MM.1S (cell line): ENCODE measurements around the gene COP1.

Experiments
- EZH2 ChIP-seq: fragments of 300-600 bp; sonication (generic); optimal IDR thresholded peaks from 2 replicates; pipeline ENCODE3; 2017; ENCODE audit warnings: low read depth, mild to moderate bottlenecking, antibody characterized with exemption, low read length, mixed read lengths
- EZH2phosphoT487 ChIP-seq: fragments of 300-600 bp; sonication (generic); IDR thresholded peaks from 2 replicates; pipeline ENCODE4 v1.6.1; 2018; ENCODE audit warnings: antibody characterized with exemption, low read length

DNA sequence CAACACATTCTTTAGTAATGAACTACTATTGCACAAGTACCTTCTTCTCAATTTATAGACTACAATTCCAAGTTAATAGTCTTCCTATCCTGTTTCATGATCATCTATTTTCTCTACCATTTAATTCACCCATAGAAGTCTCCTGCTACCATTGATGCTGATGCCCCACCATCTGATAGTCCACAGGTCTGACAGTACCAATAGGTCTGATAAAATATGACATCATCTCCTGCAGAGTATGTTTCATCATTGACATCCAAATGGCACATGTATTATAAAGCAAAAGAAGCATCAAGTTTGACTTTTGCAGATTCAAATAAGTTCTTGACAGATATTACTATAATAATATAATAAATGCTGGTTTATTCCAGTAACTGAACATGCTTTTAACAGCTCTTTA is 5.5 kb downstream of the COP1 start:
- no peak for TF ChIP-seq EZH2phosphoT487
- TF ChIP-seq EZH2, result no peak
